Adrenal gland (tissue), 12 donors: ENCODE results near the gene PLXNA4. TPM values are rescaled to one million over a fixed set of nuclear protein-coding genes. Genes with fewer than 3 reads are reported as not detected.
A peak's percentile ranks its signal among the peaks of the same experiment; 100 is the strongest.

ENCODE experiments used
- DNase-seq, 7 donors: peaks; one replicate each; pipeline ENCODE4 v3.0.0-alpha.2; 2019 to 2020
- H3K27ac ChIP-seq, 5 donors: fragments of 200-600 bp; sonication (generic) in 4 of 5; 1 replicate in 3 of 5; 2 replicates in 2 of 5; pipeline versions ENCODE4 v1.5.1 to v1.8.0; 2016 to 2020; ENCODE audit warnings: mild to moderate bottlenecking in 1 of 5
- H3K27me3 ChIP-seq: fragments of 200-600 bp; 2 replicates; pipeline ENCODE4 v1.8.0; 2021
- H3K36me3 ChIP-seq, 2 donors: fragments of 200-600 bp; replicated peaks in 1 of 2; 1 replicate in 1 of 2; 2 replicates in 1 of 2; pipeline versions ENCODE4 v1.5.1 to v1.8.0; 2018 to 2022
- H3K4me1 ChIP-seq, 2 donors: fragments of 200-600 bp; replicated peaks in 1 of 2; 1 replicate in 1 of 2; 2 replicates in 1 of 2; pipeline versions ENCODE4 v1.5.1 to v1.8.0; 2018 to 2021
- H3K4me3 ChIP-seq, 4 donors: fragments of 200-600 bp; sonication (generic) in 3 of 4; one replicate each; pipeline ENCODE4 v1.5.1; 2016 to 2018
- H3K9me3 ChIP-seq, 3 donors: fragments of 200-600 bp; sonication (generic) in 1 of 3; replicated peaks in 1 of 3; 1 replicate in 2 of 3; 2 replicates in 1 of 3; pipeline versions ENCODE4 v1.5.1 to v1.8.0; 2016 to 2021
- CTCF ChIP-seq, 6 experiments: fragments of 450-650 bp in 4 of 6; fragments of 200-600 bp in 2 of 6; sonication (generic) in 1 of 6; IDR thresholded peaks; 1 replicate in 5 of 6; 2 replicates in 1 of 6; pipeline versions ENCODE4 v1.5.1 to v1.8.0; 2016 to 2021; ENCODE audit warnings: antibody characterized with exemption in 6 of 6, mild to moderate bottlenecking in 2 of 6, moderate library complexity in 1 of 6
- POLR2A ChIP-seq, 2 donors: fragments of 450-650 bp; IDR thresholded peaks; one replicate each; pipeline ENCODE4 v1.6.1; 2017; ENCODE audit warnings: antibody characterized with exemption in 2 of 2, mild to moderate bottlenecking in 2 of 2, moderate library complexity in 1 of 2
- WGBS, 4 donors: extraction: QIAGEN DNeasy Blood & Tissue Kit in 2 of 4; methylation state at CpG; one replicate each; pipeline versions ENCODE4 v1.1.5 to v1.1.7; 2013 to 2017; 5-methylcytosine and 5-hydroxymethylcytosine counted together
- intact Hi-C, 2 donors: fragments of 100-400 bp; cut with DNase I; formaldehyde crosslinking; loops; one replicate each; pipeline versions ENCODE4 v1.14.1 to v1.15.0; 2022 to 2023
- polyA plus RNA-seq, 3 donors: library from polyadenylated mRNA; stranded (reverse); fragments of 200-250 nt in 2 of 3; fragments of 350-450 nt in 1 of 3; fragmentation: Illumina TruSeq in 1 of 3; extraction: RNeasy Lipid Tissue Mini Kit (QIAGEN cat#74804) in 1 of 3; gene quantifications; one replicate each; pipeline ENCODE4 v1.2.3, GENCODE V29; 2013 to 2014
- total RNA-seq, 9 donors: library from RNA; depleted of rRNA in 4 of 9; stranded (reverse); fragments of >200 nt in 4 of 9; fragments of 120-200 nt in 1 of 9; fragmentation: NEBNext Ultra II Directional in 1 of 9; extraction: Animal tissue kit (Norgen Biotek cat#: 25700) in 1 of 9; gene quantifications; one replicate each; pipeline versions ENCODE4 v1.1.0 to v1.2.4, GENCODE V29; 2013 to 2023
- donor health status: healthy with polysubstance abuse.
- donor health status: Bipolar disorder and iron deficiency.
- donor health status: DM: yes; HTN: yes; CAD: no.
- donor health status: DM: no; HTN: no; CAD: no.
- donor health status: DM: no; HTN: no; CAD: no.
- donor health status: DM: yes; HTN: yes; CAD: no.

PLXNA4 gene
- total and polyA plus RNA-seq, 12 donors: 0.99 to 10.7 (median 3.6) TPM

GRCh38 chr7:132240821-132241422 lies 335.3 kb downstream of the PLXNA4 start:
- intact Hi-C loops: no loop called here
- no peaks in the 10 kb centered on the region for H3K36me3 ChIP-seq
- DNase-seq: no peak

GRCh38 chr7:132240262-132240661 lies 336.0 kb downstream of the PLXNA4 start:
- no peak for DNase-seq
- no peak overlapping the region for H3K27ac ChIP-seq
- WGBS, 4 donors: 68 to 84% (median 77%) methylated on average over 3 of the region's 3 CpGs
- H3K4me1 ChIP-seq: no peaks in the 10 kb centered on the region
- H3K9me3 ChIP-seq: no peaks in the 10 kb centered on the region
- TF ChIP-seq CTCF (IDR thresholded peaks at IDR 0.05) (no peak), POLR2A (IDR thresholded peaks at IDR 0.05) (no peak)
- H3K36me3 ChIP-seq: no peaks in the 10 kb centered on the region
- intact Hi-C loops: no loop called here
- no peaks in the 10 kb centered on the region for H3K27me3 ChIP-seq
- no peak overlapping the region for H3K4me3 ChIP-seq

More at GRCh38 chr7:132240821-132241422, 335.3 kb downstream of the PLXNA4 start:
- Histone ChIP-seq H3K4me1 (no peaks in the 10 kb centered on the region), H3K4me3 (no peak overlapping the region), H3K27me3 (no peaks in the 10 kb centered on the region), H3K9me3 (no peaks in the 10 kb centered on the region), H3K27ac (no peak overlapping the region)
- WGBS, 4 donors: 26 to 44% (median 38%) methylated on average over 6 of the region's 6 CpGs
- TF ChIP-seq POLR2A (IDR thresholded peaks at IDR 0.05) (no peak), CTCF (IDR thresholded peaks at IDR 0.05) (no peak)

GRCh38 chr7:132239422-132239994 lies 336.8 kb downstream of the PLXNA4 start:
- no peak for DNase-seq
- TF ChIP-seq CTCF (IDR thresholded peaks at IDR 0.05) (no peak), POLR2A (IDR thresholded peaks at IDR 0.05) (no peak)
- intact Hi-C loops: no loop called here
- 83 to 89% (median 86%) methylated on average over 5 of the region's 5 CpGs for WGBS, 4 donors
- Histone ChIP-seq H3K36me3 (no peaks in the 10 kb centered on the region), H3K9me3 (no peaks in the 10 kb centered on the region), H3K4me3 (no peak overlapping the region), H3K27ac (no peak overlapping the region), H3K27me3 (no peaks in the 10 kb centered on the region), H3K4me1 (no peaks in the 10 kb centered on the region)

- peak in 1 of 7 donors; percentile 19 for DNase-seq
- Histone ChIP-seq H3K27me3 (no peaks in the 10 kb centered on the region), H3K9me3 (no peaks in the 10 kb centered on the region), H3K27ac (no peak overlapping the region), H3K4me1 (no peaks in the 10 kb centered on the region), H3K36me3 (no peaks in the 10 kb centered on the region), H3K4me3 (no peak overlapping the region)
- TF ChIP-seq CTCF (IDR thresholded peaks at IDR 0.05): no peak
- TF ChIP-seq POLR2A (IDR thresholded peaks at IDR 0.05): no peak
- intact Hi-C loops: no loop called here
Measured at GRCh38 chr7:132234711-132235110, 341.6 kb downstream of the PLXNA4 start.
